ENCODE results near the gene APOC1. TPM values are rescaled to one million over a fixed set of nuclear protein-coding genes. Genes with fewer than 3 reads are reported as not detected.
"Not testable (repeated sequence)": the region's sequence is repeated elsewhere in the genome, so short reads cannot be mapped to it uniquely, and the experiment has no call there.

Gene APOC1
- total RNA-seq: 32.5 TPM

GRCh38 chr19:44914433-44915206 lies at the start of gene APOC1:
TSS of gene APOC1 (plus strand) at chr19:44914608. CDS start at chr19:44914892, 284 bp downstream.
- peak; percentile 84 for DNase-seq (ENCODE audit: low spot score)

GRCh38 chr19:44865196-44865767 lies 49.1 kb upstream of the APOC1 start:
- DNase-seq (ENCODE audit: low spot score): no peak

DNA sequence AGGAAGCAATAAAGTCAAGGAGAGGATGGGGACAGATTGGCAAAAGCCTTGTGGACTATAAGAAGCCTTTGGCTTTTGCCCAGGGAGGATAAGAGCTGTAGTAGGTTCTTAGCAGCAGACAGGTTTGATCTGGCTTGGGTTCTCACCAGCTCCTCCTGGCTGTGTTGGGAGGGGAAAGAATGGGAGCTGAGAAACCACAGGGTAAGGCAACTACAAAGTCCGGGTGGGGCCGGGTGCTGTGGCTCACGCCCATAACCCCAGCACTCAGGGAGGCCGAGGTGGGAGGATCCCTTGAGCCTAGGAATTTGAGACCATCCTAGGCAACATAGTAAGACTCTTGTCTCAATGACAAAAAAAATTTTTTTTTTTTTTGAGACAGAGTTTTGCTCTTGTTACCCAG lies 47.7 kb upstream of the APOC1 start:
- no peak for DNase-seq (ENCODE audit: low spot score)

DNA sequence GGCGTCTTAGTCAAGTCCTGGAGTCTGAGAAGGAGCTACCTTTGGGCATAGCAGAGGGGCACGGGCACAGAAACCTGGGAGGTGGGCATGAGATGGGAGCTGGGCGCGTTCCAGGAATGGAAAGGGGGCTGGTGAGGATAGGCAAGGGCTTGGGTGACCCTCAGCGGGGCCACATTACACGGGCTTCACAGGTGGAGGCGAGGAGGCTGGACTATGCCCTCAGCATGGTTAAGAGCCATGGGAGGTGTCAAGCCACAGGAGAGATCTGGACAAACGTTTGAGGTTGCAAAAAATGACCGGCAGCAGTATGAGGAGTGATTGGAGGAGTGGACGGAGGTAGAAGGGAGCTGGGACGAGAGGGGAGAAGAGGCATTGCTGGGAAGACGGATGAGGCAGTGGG lies 46.8 kb upstream of the APOC1 start:
- DNase-seq (ENCODE audit: low spot score): no peak

DNA sequence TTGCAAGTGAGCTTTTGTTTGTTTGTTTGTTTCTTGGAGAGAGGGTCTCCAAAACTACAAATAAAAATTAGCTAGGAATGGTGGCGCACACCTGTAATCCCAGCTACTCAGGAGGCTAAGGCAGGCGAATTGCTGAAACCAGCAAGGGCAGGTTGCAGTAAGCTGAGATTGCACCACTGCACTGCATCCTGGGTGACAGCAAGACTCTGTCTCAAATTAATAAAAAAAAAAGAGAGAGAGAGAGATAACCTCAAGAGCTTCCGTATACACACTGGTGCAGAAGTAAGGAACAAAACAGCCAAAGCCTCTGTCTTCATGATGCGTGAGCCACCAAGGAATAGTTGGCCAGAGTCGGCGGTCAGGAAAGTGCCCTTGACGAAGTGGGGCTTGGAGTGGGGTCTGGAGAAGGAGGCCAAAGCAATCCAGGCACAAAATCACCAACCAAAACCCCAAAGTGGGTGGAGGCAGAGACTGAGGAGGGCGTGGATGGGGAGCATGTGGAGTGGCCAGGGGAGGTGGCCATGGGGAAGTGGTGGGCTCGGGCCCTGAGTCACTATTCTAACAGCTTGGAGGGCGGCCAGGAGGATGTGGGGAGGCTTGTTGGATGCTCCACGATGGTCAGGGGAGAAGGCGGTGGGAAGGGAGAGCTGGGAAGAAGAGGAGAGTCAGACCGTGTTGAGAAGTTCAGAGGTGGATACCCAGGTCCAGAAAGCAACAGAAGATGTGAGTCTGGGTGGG lies 44.5 kb upstream of the APOC1 start:
- no peak for DNase-seq (ENCODE audit: low spot score)

GRCh38 chr19:44871809-44872208 lies 42.6 kb upstream of the APOC1 start:
- DNase-seq (ENCODE audit: low spot score): no peak

DNA sequence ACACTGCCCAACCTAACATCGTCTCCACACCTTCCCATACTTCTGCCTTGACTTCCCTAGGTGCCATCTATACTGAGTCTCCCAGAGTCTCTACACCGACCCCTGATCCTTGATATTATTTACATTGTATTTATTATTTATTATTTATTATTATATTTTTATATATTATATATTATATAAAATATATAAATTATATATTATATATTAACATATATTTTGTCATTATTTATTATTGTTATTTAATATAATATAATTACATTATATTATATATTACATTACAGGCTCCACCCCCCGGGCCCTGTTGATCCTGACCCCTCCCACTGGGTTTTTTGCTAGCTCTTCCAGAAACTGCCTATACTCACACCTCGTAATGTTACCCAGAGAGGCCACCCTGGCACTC lies 41.7 kb upstream of the APOC1 start:
- DNase-seq (ENCODE audit: low spot score): no peak

DNA sequence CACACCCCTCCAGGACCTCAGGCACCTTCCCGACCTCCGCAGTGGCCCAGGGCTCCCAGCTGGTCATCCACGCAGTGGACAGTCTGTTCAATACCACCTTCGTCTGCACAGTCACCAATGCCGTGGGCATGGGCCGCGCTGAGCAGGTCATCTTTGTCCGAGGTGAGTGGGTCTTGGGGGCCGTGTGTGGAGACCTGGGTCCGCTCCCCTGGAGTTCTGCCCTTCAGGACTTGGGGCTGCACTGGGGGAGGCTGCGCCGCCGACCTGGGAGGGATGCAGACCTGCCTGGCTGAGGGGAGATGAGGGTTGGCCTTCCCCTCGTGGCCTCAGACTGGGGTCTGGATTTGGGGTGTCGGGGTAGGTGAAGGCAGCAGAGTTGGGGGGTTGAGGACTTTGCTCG lies 40.1 kb upstream of the APOC1 start:
- no peak for DNase-seq (ENCODE audit: low spot score)

GRCh38 chr19:44875666-44876451 lies 38.5 kb upstream of the APOC1 start:
- no peak for DNase-seq (ENCODE audit: low spot score)

- DNase-seq (ENCODE audit: low spot score): no peak
These were observed 37.4 kb upstream of the APOC1 start for GRCh38 chr19:44876930-44877535.

GRCh38 chr19:44878120-44878865 lies 36.1 kb upstream of the APOC1 start:
- no peak for DNase-seq (ENCODE audit: low spot score)

GRCh38 chr19:44879309-44880065 lies 34.9 kb upstream of the APOC1 start:
- no peak for DNase-seq (ENCODE audit: low spot score)

GRCh38 chr19:44882063-44882462 lies 32.3 kb upstream of the APOC1 start:
- no peak for DNase-seq (ENCODE audit: low spot score)

DNA sequence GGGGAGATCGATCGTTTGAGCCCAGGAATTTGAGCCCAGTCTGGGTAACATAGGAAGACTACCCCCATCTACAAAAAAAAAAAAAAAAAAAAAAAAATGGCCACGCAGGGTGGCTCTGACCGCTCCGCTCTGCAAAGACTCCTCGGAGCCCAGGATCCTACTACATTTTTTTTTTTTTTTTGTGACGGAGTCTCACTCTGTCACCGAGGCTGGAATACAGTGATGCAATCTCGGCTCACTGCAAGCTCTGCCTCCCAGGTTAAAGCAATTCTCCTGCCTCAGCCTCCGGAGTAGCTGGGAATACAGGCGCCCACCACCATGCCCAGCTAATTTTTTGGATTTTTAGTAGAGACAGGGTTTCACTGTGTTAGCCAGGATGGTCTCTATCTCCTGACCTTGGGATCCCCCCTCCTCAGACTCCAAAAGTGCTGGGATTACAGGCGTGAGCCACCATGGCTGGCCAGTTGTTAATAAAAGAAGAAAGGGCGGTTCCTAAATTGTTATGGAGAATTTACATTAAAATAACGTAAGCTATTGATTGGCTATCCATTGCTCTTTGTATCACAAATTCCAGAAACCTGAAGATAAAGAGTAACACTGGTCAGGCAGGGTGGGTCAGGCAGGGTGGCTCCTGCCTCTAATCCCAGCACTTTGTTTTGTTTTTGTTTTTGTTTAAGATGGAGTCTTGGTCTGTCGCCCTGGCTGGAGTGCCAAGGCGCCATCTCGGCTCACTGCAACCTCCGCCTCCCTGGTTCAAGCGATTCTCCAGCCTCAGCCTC lies 31.6 kb upstream of the APOC1 start:
- DNase-seq (ENCODE audit: low spot score): not testable (repeated sequence)

GRCh38 chr19:44883922-44884321 lies 30.5 kb upstream of the APOC1 start:
- DNase-seq (ENCODE audit: low spot score): no peak

- DNase-seq (ENCODE audit: low spot score): no peak
These were observed 29.8 kb upstream of the APOC1 start for GRCh38 chr19:44884566-44884965.

GRCh38 chr19:44886141-44886540 lies 28.3 kb upstream of the APOC1 start:
- no peak for DNase-seq (ENCODE audit: low spot score)

DNA sequence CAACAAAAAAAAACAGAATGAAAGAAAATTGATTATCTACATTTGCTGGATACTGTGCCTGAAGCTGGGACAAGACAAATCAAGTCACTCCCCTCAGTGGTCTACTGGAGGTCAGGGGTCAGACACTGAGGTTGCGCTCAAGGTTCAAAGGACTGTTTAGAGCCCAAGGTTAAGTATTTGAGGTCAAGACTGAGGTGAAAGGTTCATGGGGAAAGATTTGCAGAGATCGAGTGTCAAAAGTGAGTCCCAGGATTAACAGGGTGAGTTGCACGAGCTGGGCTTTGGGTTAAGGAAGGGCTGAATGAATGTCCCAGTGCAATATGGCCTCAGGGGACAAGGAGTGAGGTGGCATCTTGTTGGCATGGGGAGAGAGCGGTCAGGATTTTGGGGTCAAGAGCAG lies 26.8 kb upstream of the APOC1 start:
- DNase-seq (ENCODE audit: low spot score): no peak

DNA sequence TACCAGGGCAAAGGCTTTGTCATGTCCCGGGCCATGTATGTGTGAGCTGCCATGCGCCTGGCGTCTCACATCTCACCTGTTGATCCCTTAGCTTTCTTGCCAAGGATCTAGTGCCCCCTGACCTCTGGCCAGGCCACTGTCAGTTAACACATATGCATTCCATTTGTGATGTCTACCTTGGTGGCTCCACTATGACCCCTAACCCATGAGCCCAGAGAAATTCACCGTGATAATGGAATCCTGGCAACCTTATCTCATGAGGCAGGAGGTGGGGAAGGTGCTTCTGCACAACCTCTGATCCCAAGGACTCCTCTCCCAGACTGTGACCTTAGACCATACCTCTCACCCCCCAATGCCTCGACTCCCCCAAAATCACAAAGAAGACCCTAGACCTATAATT lies 26.1 kb upstream of the APOC1 start:
- DNase-seq (ENCODE audit: low spot score): not testable (repeated sequence)
